Heart right ventricle (tissue), 16 donors: ENCODE measurements around the gene RPS27L. TPM values are rescaled to one million over a fixed set of nuclear protein-coding genes. Genes with fewer than 3 reads are reported as not detected.

Source experiments
- ATAC-seq, 8 donors: fragments of 200-7000 bp; cut with Tn5 transposase; one replicate each; pipeline ENCODE4 v1.9.1; 2020; ENCODE audit warnings: mild to moderate bottlenecking in 8 of 8, moderate library complexity in 8 of 8, moderate number of reproducible peaks in 1 of 8
- DNase-seq, 2 donors: peaks; one replicate each; pipeline ENCODE4 v3.0.0-alpha.2; 2020
- H3K27ac ChIP-seq, 10 donors: fragments of 200-600 bp; sonication (generic) in 2 of 10; one replicate each; pipeline versions ENCODE4 v1.5.0 to v1.8.0; 2020 to 2022; ENCODE audit warnings: mild to moderate bottlenecking in 3 of 10
- H3K27me3 ChIP-seq, 7 donors: fragments of 200-600 bp; one replicate each; pipeline ENCODE4 v1.8.0; 2021 to 2022; ENCODE audit warnings: mild to moderate bottlenecking in 2 of 7
- H3K36me3 ChIP-seq, 9 donors: fragments of 200-600 bp; sonication (generic) in 1 of 9; one replicate each; pipeline versions ENCODE4 v1.5.0 to v1.8.0; 2020 to 2022; ENCODE audit warnings: mild to moderate bottlenecking in 2 of 9
- H3K4me1 ChIP-seq, 9 donors: fragments of 200-600 bp; sonication (generic) in 1 of 9; one replicate each; pipeline versions ENCODE4 v1.5.0 to v1.8.0; 2020 to 2022; ENCODE audit warnings: mild to moderate bottlenecking in 4 of 9
- H3K4me3 ChIP-seq, 10 donors: fragments of 200-600 bp; sonication (generic) in 2 of 10; one replicate each; pipeline versions ENCODE4 v1.5.0 to v1.8.0; 2020 to 2022; ENCODE audit warnings: mild to moderate bottlenecking in 7 of 10, moderate library complexity in 2 of 10
- H3K9me3 ChIP-seq, 11 donors: fragments of 200-600 bp in 10 of 11; sonication (generic) in 2 of 11; one replicate each; pipeline versions ENCODE4 v1.5.0 to v1.8.0; 2013 to 2022; ENCODE audit warnings: mild to moderate bottlenecking in 2 of 11, control low read depth in 1 of 11, moderate library complexity in 1 of 11
- CTCF ChIP-seq, 9 donors: fragments of 200-600 bp; sonication (generic) in 2 of 9; IDR thresholded peaks; one replicate each; pipeline versions ENCODE4 v1.5.0 to v1.8.0; 2021 to 2022; ENCODE audit warnings: antibody characterized with exemption in 9 of 9, mild to moderate bottlenecking in 5 of 9, moderate library complexity in 1 of 9
- WGBS, 2 donors: extraction: QIAGEN DNeasy Blood & Tissue Kit; methylation state at CpG; one replicate each; pipeline ENCODE4 v1.1.7; 2013; ENCODE audit warnings: inconsistent platforms in 1 of 2; 5-methylcytosine and 5-hydroxymethylcytosine counted together
- intact Hi-C, 10 donors: fragments of 100-400 bp; cut with DNase I; formaldehyde crosslinking; loops; one replicate each; pipeline versions ENCODE4 v1.11.1 to v1.14.2; 2022
- polyA plus RNA-seq, 2 donors: library from polyadenylated mRNA; stranded (reverse); fragments of 200-250 nt; gene quantifications; one replicate each; pipeline ENCODE4 v1.2.3, GENCODE V29; 2013
- total RNA-seq, 10 donors: library from RNA; stranded (reverse); fragmentation: NEBNext Ultra II Directional in 3 of 10; extraction: Animal tissue kit (Norgen Biotek cat#: 25700) in 3 of 10; gene quantifications; one replicate each; pipeline versions ENCODE4 v1.2.1 to v1.2.4, GENCODE V29; 2021 to 2023
- donor health status: Arrhythmogenic right ventricular cardiomyopathy.
- donor health status: ischemic (EF 13 %, LVEDD 7.1; RV severe dilation, severe dysfunction).
- donor health status: healthy with polysubstance abuse.
- donor health status: DM: no; HTN: yes; CAD: no.
- donor health status: DM: no; HTN: no; CAD: no.
- donor health status: ischemic (EF 25% LVEDD 6.9; RV normal size, moderate dysfunction).
- donor health status: ischemic (EF 25% LVEDD 5.7; RV mildly dilated, moderate dysfunction).
- donor health status: healthy.
- donor health status: DM: yes; HTN: yes; CAD: no.
- donor health status: Ischemic cardiomyopathy.
- donor health status: ischemic (EF 35%, LVEDD 5.7; RV mildly dilated, moderate dysfunction).
- donor health status: nonischemic (EF 11% LVEDD 7.7; RV severe dilation, severe dysfunction).
- donor health status: DM: yes; HTN: yes; CAD: no.
- donor health status: PGD.
- donor health status: ischemic (EF 29% LVEDD 5.4; RV normal size, mild dysfunction).
- donor health status: nonischemic (EF 23%, LVEDD 6.1; RV moderate dilation, normal function).

RPS27L gene
- total and polyA plus RNA-seq, 12 donors: 70.6 to 177 (median 130) TPM

DNA sequence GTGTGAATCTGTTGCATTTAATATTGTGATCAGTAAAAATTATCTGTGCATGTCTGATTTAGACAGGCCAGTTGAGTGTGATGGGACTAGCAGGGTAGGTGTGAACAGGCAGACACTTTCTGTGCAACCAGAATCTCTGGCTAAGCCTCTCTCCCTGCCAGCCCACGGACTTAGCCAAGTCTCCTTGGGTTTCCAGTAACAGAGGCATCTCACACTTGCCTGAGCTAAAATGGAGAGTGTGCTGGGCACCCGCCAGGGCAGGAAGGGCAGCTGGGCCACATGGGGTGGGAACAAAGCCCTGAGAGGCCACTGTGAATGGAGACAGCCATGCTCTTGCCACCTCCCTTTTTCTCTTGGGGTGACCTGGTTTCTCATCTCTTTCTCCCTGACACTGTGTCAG, 12.5 kb upstream of the RPS27L start:
- H3K4me1 ChIP-seq: no peaks in the 10 kb centered on the region
- DNase-seq (no peak), ATAC-seq (no peak)
- WGBS, 2 donors: 76 to 78% methylated on average over 2 of the region's 2 CpGs
- no peak for TF ChIP-seq CTCF (IDR thresholded peaks at IDR 0.05)
- no peak overlapping the region for H3K4me3 ChIP-seq
- H3K27ac ChIP-seq: no peak overlapping the region
- H3K9me3 ChIP-seq: no peaks in the 10 kb centered on the region
- intact Hi-C loops: loop anchor here in 1 of 10 donors (10.0 kb wide), 1 partner anchor 105 kb away; the partner anchor contains the start of gene APH1B
- H3K36me3 ChIP-seq: no peaks in the 10 kb centered on the region
- H3K27me3 ChIP-seq: no peaks in the 10 kb centered on the region

DNA sequence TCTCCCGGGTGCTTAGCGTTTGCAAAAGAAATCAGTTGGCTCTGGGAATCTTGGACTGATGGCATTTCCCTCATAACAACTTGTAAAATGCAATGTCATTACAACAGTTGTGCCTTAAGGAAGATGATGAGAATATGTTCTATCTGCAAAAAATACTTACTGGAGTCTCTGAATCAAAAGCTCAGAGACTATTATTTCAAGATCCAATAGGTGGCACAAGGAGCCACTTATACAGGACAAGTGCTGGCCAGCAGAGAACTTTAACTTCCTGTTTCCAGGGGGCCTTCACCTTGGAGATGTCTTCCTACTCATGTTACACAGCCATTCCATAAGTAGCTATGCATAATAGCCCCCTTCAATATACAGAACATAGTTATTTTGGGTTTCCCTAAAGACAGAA, 8.9 kb upstream of the RPS27L start:
- TF ChIP-seq CTCF (IDR thresholded peaks at IDR 0.05): peak in 3 of 9 donors; percentile 17 to 32 (median 22)
- Histone ChIP-seq H3K27ac (no peak overlapping the region), H3K27me3 (no peaks in the 10 kb centered on the region), H3K36me3 (no peaks in the 10 kb centered on the region), H3K9me3 (no peaks in the 10 kb centered on the region), H3K4me1 (no peaks in the 10 kb centered on the region), H3K4me3 (no peak overlapping the region)
- DNase-seq (no peak), ATAC-seq (no peak)
- WGBS, 2 donors: 82 to 85% methylated on average over 2 of the region's 2 CpGs
- intact Hi-C loops: no loop called here

DNA sequence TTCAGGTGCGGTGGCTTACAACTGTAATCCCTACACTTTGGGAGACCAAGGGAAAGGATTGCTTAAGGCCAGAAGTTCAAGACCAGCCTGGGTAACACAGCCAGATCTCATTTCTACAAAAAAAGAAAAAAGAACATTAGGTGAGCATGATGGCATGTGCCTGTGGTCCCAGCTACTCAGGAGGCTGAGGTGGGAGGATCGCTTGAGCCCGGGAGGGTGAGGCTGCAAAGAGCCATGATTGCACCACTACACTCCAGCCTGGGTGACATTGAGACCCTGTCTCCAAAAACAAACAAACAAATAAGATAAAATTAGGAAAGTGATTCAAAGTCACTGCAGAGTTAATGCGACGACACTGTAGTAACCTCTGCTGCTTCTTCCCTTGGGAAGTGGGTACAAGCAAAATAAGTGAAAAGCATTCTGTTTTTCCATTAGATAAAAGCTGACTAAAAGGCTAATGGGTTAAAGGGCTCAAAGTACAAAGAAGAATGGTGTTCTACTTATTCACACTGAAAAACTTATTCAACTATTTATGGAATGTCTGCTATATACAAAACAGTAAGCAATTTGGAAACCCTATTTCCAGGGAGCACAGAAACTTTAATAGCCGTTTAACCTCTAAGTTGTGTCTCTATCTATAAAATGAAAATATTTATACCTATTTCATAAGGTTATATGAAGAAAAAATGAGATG, 8.0 kb upstream of the RPS27L start:
- 89 to 93% methylated on average over 6 of the region's 6 CpGs for WGBS, 2 donors
- TF ChIP-seq CTCF (IDR thresholded peaks at IDR 0.05): no peak
- Histone ChIP-seq H3K36me3 (no peaks in the 10 kb centered on the region), H3K27me3 (no peaks in the 10 kb centered on the region), H3K9me3 (no peaks in the 10 kb centered on the region), H3K4me1 (no peaks in the 10 kb centered on the region), H3K27ac (no peak overlapping the region), H3K4me3 (no peak overlapping the region)
- DNase-seq (no peak), ATAC-seq (no peak)
- intact Hi-C loops: no loop called here

- Histone ChIP-seq H3K4me3 (no peak overlapping the region), H3K9me3 (no peaks in the 10 kb centered on the region), H3K4me1 (peaks cover 0 to 3% (median under 1%) of the 10 kb centered on the region in 9 donors), H3K36me3 (no peaks in the 10 kb centered on the region), H3K27me3 (no peaks in the 10 kb centered on the region), H3K27ac (no peak overlapping the region)
- no peak for DNase-seq
- intact Hi-C loops: no loop called here
- no peak for TF ChIP-seq CTCF (IDR thresholded peaks at IDR 0.05)
- no peak for ATAC-seq
- 92 to 95% methylated on average over 4 of the region's 4 CpGs for WGBS, 2 donors
Observed at GRCh38 chr15:63163217-63163616, 5.9 kb upstream of the RPS27L start.
